8988T (cell line): ENCODE data around the gene DLST.
"Not testable (repeated sequence)": the region's sequence is repeated elsewhere in the genome, so short reads cannot be mapped to it uniquely, and the experiment has no call there.

ENCODE experiments used
- DNase-seq: peaks from one replicate; pipeline ENCODE4 v3.0.0; 2011

Gene DLST

DNA sequence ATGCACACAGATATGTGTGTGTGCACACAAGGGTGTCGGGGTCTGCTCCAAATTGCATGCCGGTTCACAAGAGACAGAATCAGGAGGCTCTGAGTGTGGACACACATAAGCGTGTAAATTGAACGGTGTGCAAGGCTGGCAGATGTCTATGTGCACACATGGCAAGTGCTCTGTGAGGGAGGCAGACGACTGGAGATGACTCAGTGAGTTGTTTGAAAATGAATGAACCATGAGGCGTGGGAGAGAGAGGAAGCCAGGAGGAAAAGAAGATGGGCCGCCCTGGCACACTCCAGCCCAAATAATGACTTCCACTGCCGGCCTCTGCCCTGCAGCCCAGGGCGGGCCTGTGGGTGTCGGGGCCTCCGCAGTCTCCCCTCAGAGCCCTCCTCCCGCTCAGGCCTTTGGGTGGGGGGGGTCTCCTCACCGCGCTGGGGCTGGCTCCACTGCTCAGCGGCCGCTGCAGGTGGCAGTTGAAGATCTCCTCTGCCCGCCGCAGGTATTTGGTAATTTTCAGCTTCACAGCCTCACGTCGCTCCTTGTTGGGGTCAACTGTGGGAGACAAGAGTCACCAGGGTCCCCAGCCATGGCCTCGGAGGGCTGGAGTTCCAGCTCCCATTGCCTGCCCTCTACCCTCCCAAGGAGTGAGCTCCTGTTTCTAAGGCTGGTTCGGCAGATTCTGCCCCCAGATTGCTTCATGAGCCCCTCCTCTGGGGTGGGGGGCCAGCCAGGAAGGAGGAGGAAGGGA lies 37.9 kb downstream of the DLST start:
- no peak for DNase-seq

DNA sequence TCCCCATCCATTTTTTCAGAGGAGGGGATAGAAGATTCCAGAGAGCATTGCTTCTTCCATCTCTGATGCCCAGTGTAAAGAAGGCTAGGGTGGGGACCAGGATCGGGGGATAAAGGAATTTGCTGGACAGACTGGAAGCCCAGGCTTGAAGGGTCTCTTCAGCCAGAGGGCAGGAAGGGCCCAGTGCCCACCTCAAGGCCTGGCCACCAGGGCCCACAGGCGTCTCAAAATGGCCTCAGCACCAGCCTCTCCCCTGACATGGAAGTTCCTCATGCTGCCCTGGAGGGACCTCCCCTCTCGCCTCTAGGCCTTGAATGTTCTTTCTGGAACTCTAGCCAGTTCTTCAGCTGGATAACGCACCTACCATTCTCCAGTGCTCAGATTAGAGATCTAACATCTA lies 38.6 kb downstream of the DLST start:
- DNase-seq = no peak

DNA sequence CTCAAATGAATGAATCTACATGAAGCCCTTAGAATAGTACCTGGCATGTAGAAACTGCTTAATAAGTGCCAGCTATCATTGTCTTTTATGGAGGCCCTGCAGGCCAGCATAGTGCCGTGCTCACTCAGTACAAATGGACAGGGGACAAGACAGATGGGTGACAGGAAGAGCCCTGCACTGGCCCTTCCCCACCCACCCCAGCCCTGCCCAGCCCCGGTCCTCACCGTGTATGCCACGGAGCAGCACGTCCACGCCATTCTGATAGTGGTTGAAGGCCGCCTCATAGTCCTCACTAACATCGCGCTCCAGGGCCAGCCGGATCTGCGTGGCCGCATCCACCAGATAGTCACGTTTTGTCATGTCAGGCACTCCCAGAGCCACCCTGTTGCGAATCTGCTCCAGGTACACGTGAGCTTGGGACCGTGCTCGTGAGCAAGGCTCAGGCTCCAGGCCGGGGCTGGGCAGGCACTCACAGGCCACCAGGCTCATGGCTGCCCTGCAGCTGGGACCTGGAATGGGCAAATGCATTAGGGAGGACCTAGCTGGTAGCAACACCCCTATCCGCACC lies 39.4 kb downstream of the DLST start:
- no peak for DNase-seq

DNA sequence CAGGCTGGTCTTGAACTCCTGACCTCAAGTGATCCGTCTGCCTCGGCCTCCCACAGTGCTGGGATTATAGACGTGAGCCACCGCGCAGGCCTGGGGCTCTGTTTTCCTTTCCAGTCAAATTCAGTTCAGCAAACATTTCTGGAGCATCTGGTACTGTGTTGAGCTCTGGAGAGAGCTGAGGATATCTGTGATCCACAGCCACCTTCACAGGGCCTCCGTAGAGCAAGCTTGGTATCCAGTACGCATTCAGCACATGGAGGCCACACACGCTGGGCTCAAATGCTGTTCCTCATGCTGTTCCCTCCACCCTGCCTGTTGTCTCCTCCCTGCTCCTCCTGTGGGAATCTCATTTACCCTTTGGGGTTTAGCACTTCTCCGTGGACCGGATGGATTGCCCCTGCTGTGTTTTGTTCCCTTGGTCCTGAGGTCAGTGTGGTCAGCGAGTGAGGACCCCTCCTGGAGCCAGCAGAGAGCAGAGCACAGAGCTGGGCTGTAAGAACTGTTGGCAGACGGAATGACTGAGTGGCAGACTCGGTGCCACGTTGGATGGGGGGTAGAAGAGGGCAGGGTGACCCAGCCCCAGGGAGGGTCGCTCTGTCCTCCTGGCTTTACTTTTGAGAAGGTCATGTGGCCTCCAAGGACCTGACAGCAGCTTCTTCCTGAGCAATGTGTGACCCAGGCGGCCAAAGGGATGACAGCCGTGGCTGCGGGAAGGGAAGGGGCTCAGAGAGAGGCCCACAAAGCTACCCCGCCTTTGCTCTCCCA lies 40.5 kb downstream of the DLST start:
- no peak for DNase-seq

DNA sequence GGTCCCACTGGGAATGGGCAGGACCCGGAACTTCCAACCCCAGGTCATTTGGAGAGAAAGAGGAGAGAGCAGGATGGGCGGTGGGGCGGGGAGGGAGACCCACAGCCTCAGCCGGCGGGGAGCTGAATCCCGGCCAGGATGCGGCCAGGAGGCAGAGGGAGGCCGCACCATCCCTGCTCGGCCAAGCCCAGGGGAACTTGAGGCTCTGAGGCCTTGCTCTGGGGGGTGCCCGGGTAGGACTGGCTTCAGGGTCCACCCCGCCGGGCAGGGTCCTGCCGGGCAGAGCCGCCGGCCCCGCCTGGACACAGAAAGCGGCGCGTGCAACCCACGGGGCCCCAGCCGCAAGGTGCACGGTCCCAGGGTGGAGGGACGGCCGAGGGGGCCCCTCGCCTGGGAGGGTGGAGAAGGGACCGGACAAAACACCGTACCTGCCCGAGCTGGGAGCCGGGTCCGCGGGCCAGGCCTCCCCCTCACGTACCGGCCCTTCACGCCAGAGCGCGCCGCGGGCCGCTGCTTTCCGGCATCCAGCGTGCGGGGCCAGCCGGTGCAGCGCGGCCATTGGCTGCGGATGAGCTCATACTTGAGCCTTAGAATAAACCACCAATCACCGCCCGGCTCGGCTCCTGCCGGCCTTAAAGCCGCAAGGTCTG lies 41.2 kb downstream of the DLST start, which contains the start of gene RPS6KL1:
RPS6KL1 (minus strand) TSS at position 509 of the 650 bp plus-strand sequence. CDS start 1,719 bp downstream, outside the sequence.
- DNase-seq = peak; percentile 97

GRCh38 chr14:74924061-74924460 lies 42.3 kb downstream of the DLST start:
- peak; percentile 1 for DNase-seq

GRCh38 chr14:74927225-74927624 lies 45.5 kb downstream of the DLST start:
- DNase-seq = no peak

DNA sequence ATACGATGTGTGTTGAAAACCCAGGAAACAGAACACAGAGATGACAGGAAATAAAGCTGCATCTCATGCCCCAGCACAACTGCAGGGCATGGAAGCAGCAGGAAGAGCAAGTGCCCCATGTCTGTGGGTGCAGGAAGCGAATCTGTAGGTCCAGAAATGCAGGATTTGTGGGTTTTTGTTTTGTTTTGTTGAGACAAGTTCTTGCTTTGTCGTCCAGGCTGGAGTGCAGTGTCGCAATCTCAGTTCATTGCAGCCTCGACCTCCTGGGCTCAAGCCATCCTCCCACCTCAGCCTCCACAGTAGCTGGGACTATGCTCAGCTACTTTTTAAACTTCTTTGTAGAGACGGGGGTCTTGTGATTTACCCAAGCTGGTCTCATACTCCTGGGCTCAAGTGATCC lies 47.5 kb downstream of the DLST start:
- DNase-seq = no peak

- not testable (repeated sequence) for DNase-seq
Measured at GRCh38 chr14:74931744-74932143, 50.0 kb downstream of the DLST start.

DNA sequence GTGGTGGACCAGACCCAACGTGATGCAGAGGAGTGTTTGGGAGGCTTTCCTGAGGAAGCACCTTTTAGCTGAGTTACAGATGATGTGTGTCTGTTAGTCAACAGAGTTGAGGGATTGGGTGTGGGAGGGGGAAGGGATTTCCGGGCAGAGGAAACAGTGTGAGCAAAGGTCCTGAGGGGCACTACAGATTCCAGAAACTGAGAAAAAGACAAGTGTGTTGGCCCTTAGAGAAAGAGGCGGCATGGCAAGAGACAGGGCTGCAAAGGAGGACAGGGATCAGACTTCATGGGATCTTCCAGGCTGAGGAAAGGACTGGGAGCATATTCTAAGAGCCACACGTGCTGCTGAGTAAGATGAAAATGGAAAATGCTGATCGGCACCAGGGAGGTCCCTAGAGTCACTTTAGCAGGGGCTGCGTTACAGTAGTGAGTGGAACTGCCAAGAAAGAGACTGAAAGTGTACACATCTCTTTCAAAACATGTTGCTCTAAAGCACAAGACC lies 50.7 kb downstream of the DLST start:
- no peak for DNase-seq

DNA sequence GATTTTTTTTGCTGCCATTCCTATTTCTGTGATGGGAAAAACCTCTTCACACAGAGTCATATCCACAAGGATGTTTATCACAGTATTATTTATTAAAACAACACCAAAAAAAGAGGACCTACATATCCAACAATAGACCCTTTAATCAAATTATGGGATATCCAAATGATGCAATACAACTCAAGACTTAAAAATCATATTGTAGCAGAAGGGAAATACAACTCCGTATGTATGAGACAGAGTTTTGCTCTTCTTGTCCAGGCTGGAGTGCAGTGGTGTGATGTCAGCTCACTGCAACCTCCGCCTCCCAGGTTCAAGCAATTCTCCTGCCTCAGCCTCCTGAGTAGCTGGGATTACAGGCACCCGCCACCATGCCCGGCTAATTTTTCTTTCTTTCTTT lies 51.2 kb downstream of the DLST start:
- not testable (repeated sequence) for DNase-seq

DNA sequence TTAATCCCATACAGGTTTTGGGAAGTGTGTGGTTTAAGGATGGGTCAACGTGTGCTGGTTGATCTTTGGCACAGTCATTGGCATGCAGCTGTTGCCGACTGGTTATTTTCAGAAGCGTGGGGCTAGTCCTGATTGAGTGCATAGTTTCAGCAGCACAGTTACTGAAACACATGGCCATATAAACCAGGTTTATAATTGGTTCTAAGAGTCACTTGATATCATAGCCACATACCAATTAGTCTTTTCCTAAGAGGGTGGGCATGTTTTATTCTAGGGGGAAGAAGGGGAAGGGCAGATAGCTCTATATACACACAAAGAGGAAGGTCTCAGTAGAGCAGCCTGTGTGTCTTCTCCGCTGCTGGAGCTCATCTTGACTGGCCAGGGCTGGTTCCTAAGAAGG lies 52.3 kb downstream of the DLST start:
- DNase-seq = no peak

DNA sequence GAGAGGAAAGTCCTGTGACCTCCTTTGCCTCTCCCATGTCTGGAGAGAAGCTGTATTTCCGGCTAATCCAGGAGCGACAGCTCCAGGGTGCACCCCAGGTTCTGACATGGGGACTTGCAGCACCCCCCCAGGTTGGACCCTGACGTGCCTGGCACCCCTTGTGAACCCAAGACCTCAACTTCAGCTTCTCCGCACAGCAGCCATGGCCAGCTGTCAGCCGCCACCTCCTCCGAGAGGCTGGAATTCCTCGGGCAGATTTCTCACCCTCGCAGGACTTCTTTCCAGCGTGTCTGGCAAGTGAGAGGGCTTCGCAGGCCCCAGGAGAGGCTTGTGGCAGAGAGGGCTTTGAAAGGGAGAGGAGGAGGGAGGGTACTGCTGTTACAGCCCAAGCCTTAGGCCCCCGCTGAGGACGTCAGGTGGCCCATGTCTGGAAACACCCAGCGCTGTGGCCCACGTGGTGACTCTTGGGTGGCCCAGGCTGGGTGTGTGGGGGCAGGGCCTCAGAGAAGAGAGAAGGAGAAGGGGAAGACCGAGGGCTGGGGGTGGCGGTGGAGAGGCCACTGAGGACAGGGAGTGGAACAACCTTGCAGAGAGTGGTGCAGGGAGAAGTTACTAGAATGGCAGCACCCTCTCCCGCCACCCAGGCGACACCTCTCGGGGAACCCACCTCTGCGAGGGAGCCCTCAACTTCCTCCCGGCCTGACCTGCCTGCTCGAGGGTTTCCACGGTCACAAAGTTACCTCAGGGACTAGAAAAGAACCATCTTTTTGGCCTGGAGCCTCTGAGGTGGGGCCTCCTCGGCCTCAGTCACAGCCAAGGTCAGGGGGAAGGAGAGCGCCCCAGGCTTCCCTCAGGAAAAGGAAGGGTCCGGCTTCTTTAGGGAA lies 53.0 kb downstream of the DLST start:
- no peak for DNase-seq

DNA sequence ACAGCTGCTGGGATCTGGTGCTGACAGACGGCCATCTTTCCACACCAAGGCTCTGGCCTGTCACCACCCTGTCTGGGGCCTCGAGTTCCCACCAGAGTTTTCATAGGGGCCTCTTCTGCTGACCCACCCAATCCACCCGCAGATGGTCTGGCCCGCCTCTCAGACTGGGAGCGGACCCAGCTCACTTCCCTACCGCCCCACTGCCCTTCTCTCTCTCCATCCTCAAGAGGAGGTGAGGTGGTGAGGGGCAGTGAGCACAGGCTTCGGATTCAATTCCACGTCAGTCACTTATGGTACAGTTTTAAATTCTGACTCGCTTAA lies 53.6 kb downstream of the DLST start:
- no peak for DNase-seq

- DNase-seq = no peak
Measured at GRCh38 chr14:74936151-74936550, 54.4 kb downstream of the DLST start.

- no peak for DNase-seq
Measured at GRCh38 chr14:74936731-74937130, 55.0 kb downstream of the DLST start.

DNA sequence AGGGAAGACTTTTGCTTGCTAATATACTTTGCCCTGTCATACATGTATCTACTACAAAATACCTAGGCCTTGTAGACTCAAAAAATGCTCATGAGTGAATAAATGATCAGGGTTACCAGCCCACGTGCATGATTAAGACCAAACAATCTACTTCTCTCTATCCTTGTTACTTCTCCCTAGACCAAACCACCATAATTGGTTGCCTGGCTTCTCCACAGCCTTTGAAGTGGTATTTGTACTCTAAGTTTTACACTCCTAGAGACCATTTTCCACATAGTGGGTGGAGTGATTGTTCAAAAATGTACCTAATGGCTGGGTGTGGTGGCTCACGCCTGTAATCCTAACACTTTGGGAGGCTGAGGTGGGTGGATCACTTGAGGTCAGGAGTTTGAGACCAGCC lies 55.5 kb downstream of the DLST start:
- DNase-seq = no peak

- DNase-seq = no peak
Measured at GRCh38 chr14:74938531-74939495, 57.1 kb downstream of the DLST start.

DNA sequence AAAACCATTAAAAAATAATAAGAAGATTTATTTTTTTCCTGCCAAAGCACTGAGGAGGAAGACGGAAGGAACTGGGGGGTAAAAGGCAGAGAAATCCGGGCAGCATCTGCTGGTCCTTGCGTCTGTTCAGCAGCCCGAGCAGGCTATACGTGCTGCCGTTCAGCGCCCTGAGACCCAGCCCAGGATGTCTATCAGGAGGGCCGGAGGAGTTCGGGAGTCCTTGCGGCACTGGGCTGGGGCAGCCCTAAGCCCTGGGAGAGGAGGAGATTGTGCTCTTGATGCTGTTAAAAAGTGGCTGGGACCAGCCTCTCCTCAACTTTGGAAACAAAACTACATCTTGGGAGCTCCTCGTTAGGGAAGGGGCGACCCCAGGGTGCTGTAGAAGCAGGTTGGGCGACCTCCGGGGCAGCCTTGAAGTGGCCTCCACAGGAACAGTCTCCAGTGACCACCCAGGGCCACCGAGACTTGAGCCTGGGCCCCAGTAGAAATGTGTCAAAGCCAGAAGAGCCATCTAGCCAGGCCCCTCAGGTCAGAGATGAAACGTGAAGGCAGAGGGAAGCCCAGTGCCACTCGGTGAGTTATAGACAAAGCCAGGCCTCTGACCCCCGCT lies 59.3 kb downstream of the DLST start:
- DNase-seq = no peak

DNA sequence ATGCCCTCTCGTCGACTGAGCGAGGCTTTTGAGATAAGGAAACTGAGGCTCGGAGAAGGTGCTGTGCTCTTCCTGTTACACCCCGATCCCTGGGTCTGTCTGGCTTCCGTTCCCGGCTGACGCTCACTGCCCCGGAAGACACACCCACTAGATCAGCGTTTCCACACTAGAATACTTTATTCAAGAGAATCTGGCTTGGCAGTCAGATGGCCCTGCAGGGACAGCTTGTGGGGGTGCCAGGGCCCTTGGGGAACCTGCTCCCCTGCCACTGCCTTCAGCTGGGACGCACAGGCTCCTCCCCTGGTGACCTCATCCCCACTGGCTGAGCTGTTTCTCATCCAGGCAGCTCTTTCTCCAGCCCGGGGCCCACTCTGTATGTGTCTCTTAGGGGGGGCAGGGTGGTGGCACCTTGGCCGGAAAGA lies 60.0 kb downstream of the DLST start:
- DNase-seq = no peak

- DNase-seq = no peak
Measured at GRCh38 chr14:74942181-74942580, 60.5 kb downstream of the DLST start.
